HepG2 (cell line): ENCODE data around the gene PMPCB. TPM values are rescaled to one million over a fixed set of nuclear protein-coding genes. Genes with fewer than 3 reads are reported as not detected.

ENCODE experiments used
- ATF6 ChIP-seq: sonication (generic); formaldehyde crosslinking; conservative IDR thresholded peaks from 2 replicates; pipeline ENCODE4 v1.4.0; 2020; ENCODE audit warnings: missing genetic modification reagents
- ATM ChIP-seq: fragments of 450-650 bp; IDR thresholded peaks from 2 replicates; pipeline ENCODE4 v1.7.1; 2017; ENCODE audit warnings: mild to moderate bottlenecking, borderline replicate concordance
- BRD4 ChIP-seq: sonication (generic); formaldehyde crosslinking; IDR thresholded peaks from 2 replicates; pipeline ENCODE4 v1.4.0; 2020; ENCODE audit warnings: missing genetic modification reagents
- CHD4 ChIP-seq: fragments of 200-600 bp; sonication (generic); IDR thresholded peaks from 2 replicates; pipeline ENCODE4 v1.7.0; 2017; ENCODE audit warnings: mild to moderate bottlenecking, low read length, borderline replicate concordance
- FIP1L1 ChIP-seq: fragments of 200-400 bp; formaldehyde crosslinking; IDR thresholded peaks from 2 replicates; pipeline ENCODE4 v1.6.1; 2018; ENCODE audit warnings: low read depth, mild to moderate bottlenecking, low read length, moderate library complexity, borderline replicate concordance; ENCODE audit not compliant: insufficient read depth
- KDM6A ChIP-seq: IDR thresholded peaks from 2 replicates; pipeline ENCODE4 v1.6.1; 2016; ENCODE audit warnings: low read depth
- NONO ChIP-seq, 2 experiments: fragments of 450-650 bp in 1 of 2; sonication (generic) in 1 of 2; formaldehyde crosslinking in 1 of 2; IDR thresholded peaks in 1 of 2; conservative IDR thresholded peaks in 1 of 2; 2 replicates each; pipeline versions ENCODE4 v1.6.1 to v1.8.0; 2017 to 2022; ENCODE audit warnings: mild to moderate bottlenecking in 1 of 2, missing genetic modification reagents in 1 of 2, moderate library complexity in 1 of 2
- ZNF414 ChIP-seq: sonication (generic); formaldehyde crosslinking; IDR thresholded peaks from 2 replicates; pipeline ENCODE4 v1.5.0; 2020; ENCODE audit warnings: missing genetic modification reagents
- ZNF556 ChIP-seq: sonication (generic); formaldehyde crosslinking; IDR thresholded peaks from 2 replicates; pipeline ENCODE4 v1.4.0; 2020; ENCODE audit warnings: mild to moderate bottlenecking, missing genetic modification reagents, borderline replicate concordance
- polyA plus RNA-seq, 8 experiments: library from polyadenylated mRNA; depleted of rRNA in 3 of 8; stranded (reverse) in 7 of 8; unstranded in 1 of 8; fragments of >200 nt; fragmentation: Illumina TruSeq in 4 of 8; extraction: Trizol in 4 of 8; gene quantifications; 2 replicates each; pipeline versions ENCODE4 v1.2.1 to v1.2.3, GENCODE V29; 2011 to 2016; ENCODE audit warnings: low read depth in 4 of 8, missing spikeins in 1 of 8, mixed read lengths in 1 of 8; ENCODE audit not compliant: insufficient read depth in 1 of 8
- total RNA-seq, 5 experiments: library from RNA; depleted of rRNA; stranded (reverse); fragments of >200 nt; fragmentation: Illumina TruSeq; extraction: Trizol; gene quantifications; 2 replicates each; pipeline ENCODE4 v1.2.3, GENCODE V29; 2016; ENCODE audit warnings: low read depth in 1 of 5
- TF ChIP-seq, protein P1 (sequence below): sonication (generic); formaldehyde crosslinking; IDR thresholded peaks from 2 replicates; pipeline ENCODE4 v1.5.1; 2020; ENCODE audit warnings: mild to moderate bottlenecking, missing genetic modification reagents, borderline replicate concordance
- TF ChIP-seq, protein P2 (sequence below): sonication (generic); formaldehyde crosslinking; IDR thresholded peaks from 2 replicates; pipeline ENCODE4 v1.5.1; 2020; ENCODE audit warnings: missing genetic modification reagents, mild to moderate bottlenecking, borderline replicate concordance

Gene PMPCB
- total and polyA plus RNA-seq, 2 of the 13 experiments (the other 11 are each of a cell fraction or from before 2014, with no cell fraction given): 80.8 to 124 TPM

DNA sequence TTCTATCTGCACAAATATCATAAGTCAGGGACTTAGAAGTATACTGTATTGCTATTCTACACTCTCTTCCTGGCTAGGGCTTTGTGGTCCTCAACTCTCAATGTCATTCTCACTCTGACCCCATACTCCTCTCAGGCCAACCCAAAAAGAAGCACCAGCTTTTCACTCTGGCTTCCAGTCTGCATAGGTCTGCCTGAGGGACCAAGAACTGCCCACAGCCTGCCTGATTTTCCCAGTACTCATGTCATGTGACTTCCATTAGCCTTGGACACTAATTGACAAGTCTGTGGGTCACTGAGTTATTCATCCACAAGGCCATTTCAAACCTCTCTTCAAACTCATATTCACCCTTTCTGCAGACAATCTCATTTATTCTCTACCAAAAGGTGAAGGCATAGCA lies 19.8 kb downstream of the PMPCB start (continued):
- TF ChIP-seq, protein P1, sequence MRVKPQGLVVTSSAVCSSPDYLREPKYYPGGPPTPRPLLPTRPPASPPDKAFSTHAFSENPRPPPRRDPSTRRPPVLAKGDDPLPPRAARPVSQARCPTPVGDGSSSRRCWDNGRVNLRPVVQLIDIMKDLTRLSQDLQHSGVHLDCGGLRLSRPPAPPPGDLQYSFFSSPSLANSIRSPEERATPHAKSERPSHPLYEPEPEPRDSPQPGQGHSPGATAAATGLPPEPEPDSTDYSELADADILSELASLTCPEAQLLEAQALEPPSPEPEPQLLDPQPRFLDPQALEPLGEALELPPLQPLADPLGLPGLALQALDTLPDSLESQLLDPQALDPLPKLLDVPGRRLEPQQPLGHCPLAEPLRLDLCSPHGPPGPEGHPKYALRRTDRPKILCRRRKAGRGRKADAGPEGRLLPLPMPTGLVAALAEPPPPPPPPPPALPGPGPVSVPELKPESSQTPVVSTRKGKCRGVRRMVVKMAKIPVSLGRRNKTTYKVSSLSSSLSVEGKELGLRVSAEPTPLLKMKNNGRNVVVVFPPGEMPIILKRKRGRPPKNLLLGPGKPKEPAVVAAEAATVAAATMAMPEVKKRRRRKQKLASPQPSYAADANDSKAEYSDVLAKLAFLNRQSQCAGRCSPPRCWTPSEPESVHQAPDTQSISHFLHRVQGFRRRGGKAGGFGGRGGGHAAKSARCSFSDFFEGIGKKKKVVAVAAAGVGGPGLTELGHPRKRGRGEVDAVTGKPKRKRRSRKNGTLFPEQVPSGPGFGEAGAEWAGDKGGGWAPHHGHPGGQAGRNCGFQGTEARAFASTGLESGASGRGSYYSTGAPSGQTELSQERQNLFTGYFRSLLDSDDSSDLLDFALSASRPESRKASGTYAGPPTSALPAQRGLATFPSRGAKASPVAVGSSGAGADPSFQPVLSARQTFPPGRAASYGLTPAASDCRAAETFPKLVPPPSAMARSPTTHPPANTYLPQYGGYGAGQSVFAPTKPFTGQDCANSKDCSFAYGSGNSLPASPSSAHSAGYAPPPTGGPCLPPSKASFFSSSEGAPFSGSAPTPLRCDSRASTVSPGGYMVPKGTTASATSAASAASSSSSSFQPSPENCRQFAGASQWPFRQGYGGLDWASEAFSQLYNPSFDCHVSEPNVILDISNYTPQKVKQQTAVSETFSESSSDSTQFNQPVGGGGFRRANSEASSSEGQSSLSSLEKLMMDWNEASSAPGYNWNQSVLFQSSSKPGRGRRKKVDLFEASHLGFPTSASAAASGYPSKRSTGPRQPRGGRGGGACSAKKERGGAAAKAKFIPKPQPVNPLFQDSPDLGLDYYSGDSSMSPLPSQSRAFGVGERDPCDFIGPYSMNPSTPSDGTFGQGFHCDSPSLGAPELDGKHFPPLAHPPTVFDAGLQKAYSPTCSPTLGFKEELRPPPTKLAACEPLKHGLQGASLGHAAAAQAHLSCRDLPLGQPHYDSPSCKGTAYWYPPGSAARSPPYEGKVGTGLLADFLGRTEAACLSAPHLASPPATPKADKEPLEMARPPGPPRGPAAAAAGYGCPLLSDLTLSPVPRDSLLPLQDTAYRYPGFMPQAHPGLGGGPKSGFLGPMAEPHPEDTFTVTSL: no peak
- TF ChIP-seq ATF6 (no peak), BRD4 (CRISPR knock-in tag) (no peak), FIP1L1 (no peak), ATM (no peak), KDM6A (CRISPR knock-in tag) (no peak), NONO (IDR thresholded peaks at IDR 0.05) (no peak), NONO (CRISPR knock-in tag; conservative IDR thresholded peaks at IDR 0.05) (no peak), ZNF556 (CRISPR knock-in tag) (no peak), ZNF414 (CRISPR knock-in tag) (no peak), CHD4 (no peak)
- TF ChIP-seq, protein P2, sequence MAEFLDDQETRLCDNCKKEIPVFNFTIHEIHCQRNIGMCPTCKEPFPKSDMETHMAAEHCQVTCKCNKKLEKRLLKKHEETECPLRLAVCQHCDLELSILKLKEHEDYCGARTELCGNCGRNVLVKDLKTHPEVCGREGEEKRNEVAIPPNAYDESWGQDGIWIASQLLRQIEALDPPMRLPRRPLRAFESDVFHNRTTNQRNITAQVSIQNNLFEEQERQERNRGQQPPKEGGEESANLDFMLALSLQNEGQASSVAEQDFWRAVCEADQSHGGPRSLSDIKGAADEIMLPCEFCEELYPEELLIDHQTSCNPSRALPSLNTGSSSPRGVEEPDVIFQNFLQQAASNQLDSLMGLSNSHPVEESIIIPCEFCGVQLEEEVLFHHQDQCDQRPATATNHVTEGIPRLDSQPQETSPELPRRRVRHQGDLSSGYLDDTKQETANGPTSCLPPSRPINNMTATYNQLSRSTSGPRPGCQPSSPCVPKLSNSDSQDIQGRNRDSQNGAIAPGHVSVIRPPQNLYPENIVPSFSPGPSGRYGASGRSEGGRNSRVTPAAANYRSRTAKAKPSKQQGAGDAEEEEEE (CRISPR knock-in tag): no peak
